Hindlimb muscle (tissue), 1 donor: Measurements from ENCODE around the gene CCDC196. TPM values are rescaled to one million over a fixed set of nuclear protein-coding genes. Genes with fewer than 3 reads are reported as not detected.

ENCODE experiments used
- DNase-seq: peaks from one replicate; pipeline ENCODE4 v3.0.0-alpha.2; 2013
- polyA plus RNA-seq: library from polyadenylated mRNA; unstranded; fragments of 120-200 nt; gene quantifications from one replicate; pipeline ENCODE4 v1.2.1, GENCODE V29; 2013; ENCODE audit not compliant: insufficient read length

Gene CCDC196, protein sequence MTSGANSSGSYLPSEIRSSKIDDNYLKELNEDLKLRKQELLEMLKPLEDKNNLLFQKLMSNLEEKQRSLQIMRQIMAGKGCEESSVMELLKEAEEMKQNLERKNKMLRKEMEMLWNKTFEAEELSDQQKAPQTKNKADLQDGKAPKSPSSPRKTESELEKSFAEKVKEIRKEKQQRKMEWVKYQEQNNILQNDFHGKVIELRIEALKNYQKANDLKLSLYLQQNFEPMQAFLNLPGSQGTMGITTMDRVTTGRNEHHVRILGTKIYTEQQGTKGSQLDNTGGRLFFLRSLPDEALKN
- polyA plus RNA-seq, result 0.28 TPM

DNA sequence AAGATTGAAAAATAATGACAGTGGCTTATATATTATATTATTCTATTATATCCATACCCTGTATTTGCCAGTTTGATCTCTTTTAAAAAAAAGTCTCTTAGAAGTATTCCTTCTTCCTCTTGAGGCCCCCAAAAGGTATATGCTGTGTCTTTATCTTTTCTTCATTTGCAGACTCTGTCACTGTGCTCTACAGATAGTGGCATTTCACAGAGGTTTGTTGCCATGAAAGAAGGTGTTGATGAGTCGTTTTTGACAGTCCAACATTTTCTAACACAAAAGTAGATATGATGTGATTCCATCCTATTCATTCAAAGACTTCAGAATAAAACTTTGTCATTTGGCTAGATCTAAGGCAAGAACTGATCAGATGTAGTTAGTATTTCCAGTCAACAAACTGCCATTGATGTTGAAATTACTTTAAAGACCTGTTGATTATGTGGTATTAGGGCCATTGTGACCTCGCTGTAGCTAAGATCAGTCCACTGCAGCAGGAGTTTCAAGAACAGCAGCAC is at the start of gene CCDC196:
CCDC196 (plus strand) TSS at position 462 of the 512 bp plus-strand sequence. CDS start 132 bp downstream, outside the sequence.
- no peak for DNase-seq

- DNase-seq, result no peak
Observed at GRCh38 chr14:66440801-66441200, 45.4 kb upstream of the CCDC196 start.

GRCh38 chr14:66442953-66443571 is 43.1 kb upstream of the CCDC196 start:
- DNase-seq, result peak; percentile 19

- no peak for DNase-seq
Observed at GRCh38 chr14:66443785-66444184, 42.4 kb upstream of the CCDC196 start.

- DNase-seq, result peak; percentile 30
Observed at GRCh38 chr14:66444271-66444927, 41.8 kb upstream of the CCDC196 start.

DNA sequence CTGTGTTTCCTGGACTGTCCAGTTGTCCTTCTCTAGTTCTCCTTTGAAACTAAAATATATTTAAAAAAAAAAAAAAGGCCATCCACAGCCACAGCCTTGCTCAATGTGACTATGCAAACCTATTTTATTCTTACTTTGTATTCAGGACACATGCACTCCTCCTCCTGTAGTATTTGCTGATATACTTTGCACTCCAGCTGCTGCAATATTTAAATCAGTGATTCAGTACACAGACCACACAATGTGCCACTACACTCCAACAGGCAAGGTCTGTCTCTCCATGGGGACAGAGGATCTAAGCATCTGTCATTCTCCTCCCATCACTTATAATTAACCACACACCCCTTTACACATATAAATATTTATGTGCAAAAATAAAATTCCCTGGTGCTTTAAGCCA is 40.2 kb upstream of the CCDC196 start:
- DNase-seq, result no peak

DNA sequence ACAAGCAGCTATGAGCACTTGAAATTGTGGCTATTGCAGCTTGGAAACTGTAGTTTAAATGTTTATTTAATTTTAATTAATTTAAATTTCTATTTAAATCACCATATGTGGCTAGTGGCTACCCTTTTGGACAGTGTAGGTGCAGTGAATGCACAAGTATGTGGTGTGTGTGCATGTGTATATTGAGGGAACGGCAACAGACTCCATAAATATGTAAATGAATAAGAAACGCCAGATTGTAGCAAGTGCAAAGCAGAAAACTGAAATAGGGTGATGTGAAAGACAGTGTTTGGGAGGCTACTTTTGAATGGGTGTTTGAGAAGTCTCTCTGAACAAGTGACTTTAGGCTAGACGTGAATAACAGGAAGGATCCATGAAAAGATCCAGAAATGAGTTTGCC is 32.7 kb upstream of the CCDC196 start:
- no peak for DNase-seq

- no peak for DNase-seq
Observed at GRCh38 chr14:66459603-66460002, 26.6 kb upstream of the CCDC196 start.

DNA sequence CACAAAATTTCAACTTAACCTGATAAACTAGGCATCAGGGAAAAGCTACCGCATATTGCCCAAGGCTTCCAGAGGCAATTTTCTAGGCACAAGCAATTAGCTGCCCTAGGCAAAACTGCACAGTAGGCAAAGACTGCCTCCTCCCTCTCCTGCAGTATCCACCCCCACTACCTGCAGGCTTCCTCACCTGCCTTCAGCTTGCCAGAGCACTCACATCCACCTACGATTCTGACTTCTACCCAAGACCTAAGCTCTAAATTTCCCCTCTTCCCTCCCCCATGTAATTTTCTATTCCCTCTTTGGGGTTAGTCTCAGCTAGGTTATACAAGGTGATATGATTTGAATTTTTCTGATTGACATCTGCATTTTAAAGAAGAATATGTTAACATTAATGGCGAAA is 21.9 kb upstream of the CCDC196 start:
- no peak for DNase-seq

DNA sequence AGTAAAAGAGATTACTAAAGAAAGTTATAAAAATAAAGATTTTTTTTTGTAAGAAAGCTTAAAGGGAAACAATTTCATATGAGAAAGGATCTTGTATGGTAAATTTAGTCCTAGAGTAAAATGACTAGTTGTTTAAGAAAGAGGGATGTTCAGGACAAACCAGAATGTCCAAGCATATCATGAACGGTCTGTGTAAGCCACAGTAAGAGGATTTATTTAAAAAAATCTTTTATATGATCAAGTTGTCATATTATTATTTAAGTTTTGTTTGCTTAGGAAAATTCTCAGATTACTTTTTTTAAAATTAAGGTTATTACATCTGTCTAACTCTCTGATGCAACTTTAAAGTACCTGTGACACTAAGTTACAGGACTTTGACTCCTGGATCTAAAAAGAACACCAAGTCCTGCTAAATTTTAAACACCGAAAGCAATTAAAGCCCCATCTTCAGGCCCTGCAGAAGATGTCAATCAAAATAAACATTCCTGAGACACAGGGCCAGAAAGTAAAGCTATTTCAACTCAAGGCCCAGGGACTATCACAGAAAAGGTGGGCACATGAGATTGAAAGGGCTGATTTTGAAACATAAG is 17.3 kb upstream of the CCDC196 start:
- no peak for DNase-seq

DNA sequence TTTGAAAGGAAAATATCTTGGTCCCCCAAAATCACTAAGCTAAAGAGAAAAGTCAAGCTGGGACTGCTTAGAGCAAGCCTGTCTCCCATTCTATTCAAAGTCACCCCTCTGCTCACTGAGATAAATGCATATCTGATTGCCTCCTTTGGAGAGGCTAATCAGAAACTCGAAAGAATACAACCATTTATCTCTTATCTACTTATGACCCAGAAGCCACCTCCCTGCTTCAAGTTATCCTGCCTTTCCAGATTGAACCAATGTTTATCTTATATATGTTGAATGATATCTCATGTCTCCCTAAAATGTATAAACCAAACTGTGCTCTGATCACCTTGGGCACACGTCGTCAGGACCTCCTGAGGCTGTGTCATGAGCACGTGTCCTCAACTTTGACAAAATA is 14.6 kb upstream of the CCDC196 start:
- no peak for DNase-seq

DNA sequence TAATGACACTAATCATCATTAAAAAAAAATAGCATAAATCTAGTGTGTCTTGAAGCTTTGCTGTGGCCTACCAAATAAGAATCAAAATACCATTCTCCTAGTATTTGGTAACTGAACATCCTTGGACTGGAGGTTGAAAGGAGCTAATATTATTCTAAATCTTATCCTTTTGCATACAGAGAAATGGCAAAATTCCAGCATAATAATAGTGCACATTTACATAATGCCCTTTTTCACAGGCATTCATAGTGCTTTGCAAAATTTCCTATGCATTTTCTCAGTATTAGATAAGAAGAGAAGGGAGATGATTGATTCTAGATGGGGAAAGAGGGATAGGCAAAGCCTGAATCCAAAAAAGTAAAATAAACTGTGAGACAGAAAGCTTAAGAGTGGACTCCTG is 13.9 kb upstream of the CCDC196 start:
- DNase-seq, result no peak

DNA sequence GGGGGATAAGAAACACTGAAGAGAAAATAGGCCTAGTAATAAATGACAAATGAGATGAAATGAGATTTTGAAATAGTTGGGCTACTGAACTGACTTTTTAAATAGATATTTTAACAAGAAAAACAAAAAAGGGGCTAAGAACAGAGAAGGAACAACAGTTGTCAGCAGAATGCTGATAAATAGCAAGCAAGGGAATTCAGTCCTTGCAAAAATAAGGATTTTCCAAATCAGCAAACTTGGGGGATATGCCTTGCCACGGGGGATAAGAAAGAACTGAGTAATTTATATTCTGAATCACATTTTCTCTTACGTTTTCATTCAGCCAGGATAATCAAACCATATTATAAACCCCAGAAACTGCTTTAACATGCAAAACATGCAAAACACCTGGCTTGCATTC is 12.9 kb upstream of the CCDC196 start:
- DNase-seq, result no peak

DNA sequence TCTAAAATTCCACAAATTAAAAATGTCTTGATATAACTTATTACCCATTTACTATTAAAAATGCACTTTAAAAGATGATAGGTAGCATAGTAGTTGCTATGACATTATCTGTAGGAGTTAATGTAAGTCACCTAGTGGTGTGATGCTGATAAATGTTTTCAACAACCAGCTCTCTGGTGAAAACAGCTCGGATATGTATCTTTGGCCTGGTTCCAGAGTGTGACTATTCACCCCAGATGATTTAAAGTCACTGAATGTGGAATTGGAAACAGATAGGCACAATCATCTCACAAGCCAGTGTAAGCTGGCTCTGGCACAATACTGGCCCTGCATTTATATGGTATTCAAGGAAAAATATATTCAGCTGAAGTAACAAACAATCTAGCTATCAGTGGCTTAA is 9.2 kb upstream of the CCDC196 start:
- DNase-seq, result no peak

DNA sequence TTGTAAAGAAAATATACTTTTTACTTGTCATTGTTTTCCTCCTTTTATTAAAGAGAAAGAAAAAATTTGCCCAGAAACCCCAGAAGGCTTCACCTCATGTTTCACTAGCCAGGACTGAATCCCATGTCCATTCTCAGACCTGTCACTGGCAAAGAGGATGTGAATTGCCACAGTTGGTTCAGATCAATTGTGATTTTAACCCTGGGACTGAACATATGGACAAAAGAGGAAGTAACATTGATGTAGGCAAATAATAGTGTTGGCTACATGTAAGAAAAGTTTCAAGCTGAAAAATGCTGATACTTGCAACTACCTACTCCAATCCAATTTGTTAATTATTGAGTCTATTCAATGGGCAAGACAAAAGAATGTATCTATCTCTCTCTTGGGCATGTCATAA is 8.6 kb upstream of the CCDC196 start:
- DNase-seq, result no peak

DNA sequence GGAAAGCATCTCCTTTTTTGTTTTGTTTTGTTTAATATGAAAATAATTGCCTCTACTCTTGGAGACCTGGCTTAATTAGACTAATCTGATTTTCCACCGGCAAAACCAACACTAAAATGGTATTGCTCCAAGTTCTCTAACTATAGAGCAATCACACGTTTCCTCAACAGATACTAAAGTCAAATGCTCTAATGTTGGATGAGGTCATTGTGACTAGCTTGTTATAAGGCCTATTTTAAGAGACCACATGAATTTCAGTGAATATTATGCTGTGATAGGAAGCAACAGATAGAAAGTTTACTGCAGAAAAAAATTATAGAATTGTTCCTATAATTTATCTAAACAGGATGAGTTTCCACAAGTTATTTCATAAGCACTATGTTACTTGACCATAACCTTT is 3.3 kb upstream of the CCDC196 start:
- no peak for DNase-seq

- DNase-seq, result no peak
Observed at GRCh38 chr14:66483322-66483721, 2.8 kb upstream of the CCDC196 start.

GRCh38 chr14:66485029-66485428 is 1.1 kb upstream of the CCDC196 start:
- no peak for DNase-seq

- no peak for DNase-seq
Observed at GRCh38 chr14:66487164-66487563, 993 bp downstream of the CCDC196 start.

DNA sequence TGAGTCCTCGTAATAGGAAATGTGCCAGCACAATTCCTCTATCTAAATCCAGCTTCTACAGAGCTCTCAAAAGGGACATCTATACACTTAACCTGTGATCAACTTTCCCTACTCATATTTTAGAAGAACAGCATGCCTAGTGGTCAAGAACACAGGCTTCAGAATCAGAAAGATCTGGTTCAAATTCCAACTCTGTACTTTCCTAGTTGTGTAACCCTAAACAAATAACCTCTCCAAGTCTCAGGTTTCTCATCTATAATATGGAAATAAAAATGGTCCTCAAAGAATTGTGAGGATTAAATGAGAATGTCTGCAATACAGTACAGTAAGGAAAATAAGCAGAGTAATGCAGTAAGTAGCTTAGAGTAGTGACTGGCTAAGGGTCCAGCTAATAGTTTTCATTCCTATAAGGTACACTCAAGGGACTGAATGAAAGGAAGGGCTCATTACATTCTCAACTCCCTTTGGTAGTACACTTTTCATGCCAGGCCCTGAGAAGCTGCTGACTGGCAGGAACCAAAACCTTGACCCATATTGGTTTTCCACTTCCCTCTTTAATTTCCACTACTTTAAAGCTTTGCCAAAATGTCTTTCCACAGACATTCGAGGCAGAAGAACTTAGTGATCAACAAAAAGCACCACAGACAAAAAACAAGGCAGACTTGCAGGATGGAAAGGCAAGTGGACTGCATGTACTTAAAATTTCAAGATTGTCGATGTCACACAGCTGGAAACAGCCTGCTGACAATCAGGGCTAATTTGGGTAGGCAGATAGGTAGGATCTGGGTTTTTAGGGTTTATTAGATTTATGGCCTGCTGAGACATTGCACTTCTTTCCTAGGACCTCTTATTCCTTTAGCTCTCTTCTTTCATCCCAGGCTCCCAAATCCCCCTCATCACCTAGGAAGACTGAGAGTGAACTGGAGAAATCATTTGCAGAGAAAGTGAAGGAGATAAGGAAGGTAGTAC is 4.3 kb downstream of the CCDC196 start:
- no peak for DNase-seq

- no peak for DNase-seq
Observed at GRCh38 chr14:66493750-66494149, 7.6 kb downstream of the CCDC196 start.
